ENCODE measurements around the gene POLR1A.

POLR1A gene

DNA sequence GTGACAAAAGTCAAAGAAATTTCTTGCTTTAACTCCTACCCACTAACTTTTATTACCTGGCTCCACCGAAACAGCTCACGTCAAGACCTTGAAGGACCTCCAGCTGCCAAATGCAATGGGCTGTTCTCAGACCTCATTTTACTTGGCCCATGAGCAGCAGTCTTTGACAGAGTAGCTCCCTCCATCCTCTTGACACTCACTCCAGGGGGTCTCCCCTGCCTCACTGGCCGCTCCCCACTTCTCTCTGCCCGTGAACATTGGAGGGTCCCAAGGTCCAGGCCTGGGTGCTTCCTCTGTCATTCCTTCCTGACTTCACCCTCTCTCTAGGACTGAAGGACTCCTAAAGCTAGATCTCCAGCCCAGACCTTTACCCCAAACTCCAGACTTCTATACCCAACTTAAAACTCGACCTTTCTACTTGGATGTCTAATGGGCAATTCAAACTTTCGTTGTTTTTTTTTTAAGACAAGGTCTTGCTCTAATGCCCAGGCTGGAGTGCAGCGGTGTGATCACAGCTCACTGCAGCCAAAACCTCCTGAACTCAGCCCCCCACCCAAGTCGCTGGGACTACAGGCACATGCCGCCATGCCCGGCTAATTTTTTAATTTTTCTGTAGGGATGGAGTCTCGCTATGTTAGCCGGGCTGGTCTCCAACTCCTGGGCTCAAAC, 124.0 kb downstream of the POLR1A start:
- no peak for DNase-seq (ENCODE audit: low read depth, low spot score)

- no peak for DNase-seq (ENCODE audit: low read depth, low spot score)
These were observed 126.6 kb downstream of the POLR1A start for GRCh38 chr2:85978883-85979780.

DNA sequence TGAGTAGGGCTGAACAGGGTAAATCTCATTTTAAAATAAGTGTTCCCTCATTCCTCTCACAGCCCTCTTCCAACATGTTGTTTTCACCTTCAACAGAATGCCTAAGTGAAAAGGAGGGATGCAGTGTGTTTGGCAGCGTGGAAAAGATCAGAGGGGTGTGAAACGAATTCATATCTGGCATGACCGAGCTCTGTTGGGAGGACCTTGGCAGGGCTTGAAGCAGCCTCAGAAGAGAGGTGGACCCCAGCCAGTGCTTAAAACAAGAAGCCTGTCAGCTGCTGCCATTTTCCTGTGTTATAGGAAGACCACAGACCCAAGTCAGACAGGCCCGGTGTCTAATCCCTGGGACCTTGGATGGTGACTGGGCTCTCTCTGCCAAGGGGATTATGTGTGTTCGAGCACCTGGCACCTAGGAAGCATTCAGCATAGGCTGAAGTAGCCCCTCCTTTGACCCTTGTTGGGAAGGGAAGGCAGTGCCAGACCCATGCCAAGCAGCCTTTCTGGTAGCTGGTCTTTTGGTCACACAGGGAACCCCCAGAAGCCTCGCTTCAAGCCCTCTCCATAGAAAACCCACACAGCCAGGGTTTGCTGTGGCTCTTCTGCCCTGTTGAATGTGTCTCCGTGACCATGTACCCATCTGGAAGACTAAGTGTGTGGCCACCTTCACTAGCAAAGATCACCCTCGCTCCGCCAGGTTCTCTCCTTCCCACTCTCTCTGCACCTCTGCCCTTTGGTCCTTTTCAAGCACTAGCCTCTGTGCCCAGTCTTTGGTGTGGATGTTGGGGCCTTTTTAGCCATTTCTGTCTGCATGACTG, 129.4 kb downstream of the POLR1A start:
- no peak for DNase-seq (ENCODE audit: low read depth, low spot score)

- DNase-seq (ENCODE audit: low read depth, low spot score), result no peak
These were observed 130.1 kb downstream of the POLR1A start for GRCh38 chr2:85975581-85975980.

GRCh38 chr2:85974390-85974789, 131.3 kb downstream of the POLR1A start:
- DNase-seq (ENCODE audit: low read depth, low spot score), result no peak

DNA sequence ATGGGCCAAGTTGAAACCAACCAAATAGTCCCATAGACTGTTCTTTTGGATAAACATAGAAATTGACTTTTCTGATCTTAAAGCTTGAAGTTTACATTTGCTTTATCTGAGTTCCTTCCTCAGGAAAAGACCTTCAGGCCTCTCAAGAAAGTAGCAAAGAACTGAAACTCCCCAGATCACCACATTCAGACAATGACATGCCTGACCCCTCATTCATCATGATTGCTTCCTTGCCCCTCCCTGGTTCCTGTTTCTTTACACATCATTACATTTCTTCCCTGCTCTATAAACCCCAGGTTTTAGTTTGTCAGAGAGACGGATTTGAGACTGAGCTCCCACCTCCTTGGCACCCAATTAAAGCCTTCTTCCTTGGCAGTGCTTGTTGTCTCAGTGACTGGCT, 133.3 kb downstream of the POLR1A start:
- DNase-seq (ENCODE audit: low read depth, low spot score), result no peak

- no peak for DNase-seq (ENCODE audit: low read depth, low spot score)
These were observed 134.3 kb downstream of the POLR1A start for GRCh38 chr2:85971366-85971765.

Measured in activated CD4-positive, CD25-positive, alpha-beta regulatory T cell treated with anti-CD3 and anti-CD28 coated beads, Interleukin-2, amount 50 U/mL, for 16 hours (primary cell).